HepG2 (cell line): ENCODE data around the gene ARHGAP5. TPM values are rescaled to one million over a fixed set of nuclear protein-coding genes. Genes with fewer than 3 reads are reported as not detected.

Experiments
- AKAP8 ChIP-seq: sonication (generic); formaldehyde crosslinking; IDR thresholded peaks from 2 replicates; pipeline ENCODE4 v1.5.1; 2020; ENCODE audit warnings: mild to moderate bottlenecking, missing genetic modification reagents
- ATF4 ChIP-seq, 2 experiments: fragments of 450-650 bp in 1 of 2; sonication (generic) in 1 of 2; formaldehyde crosslinking; IDR thresholded peaks; 2 replicates each; pipeline versions ENCODE4 v1.5.0 to v1.8.0; 2020 to 2022; ENCODE audit warnings: mild to moderate bottlenecking in 1 of 2, missing genetic modification reagents in 1 of 2
- CBX2 ChIP-seq, 2 experiments: fragments of 200-600 bp in 1 of 2; sonication (generic); formaldehyde crosslinking in 1 of 2; IDR thresholded peaks; 2 replicates each; pipeline versions ENCODE4 v1.7.0 to v1.8.1; 2018 to 2022; ENCODE audit warnings: low read depth in 2 of 2, low read length in 1 of 2, mild to moderate bottlenecking in 1 of 2, missing genetic modification reagents in 1 of 2
- HIVEP1 ChIP-seq: sonication (generic); formaldehyde crosslinking; IDR thresholded peaks from 2 replicates; pipeline ENCODE4 v1.4.0; 2020; ENCODE audit warnings: mild to moderate bottlenecking, missing genetic modification reagents
- KDM2A ChIP-seq: sonication (generic); formaldehyde crosslinking; IDR thresholded peaks from 2 replicates; pipeline ENCODE4 v1.4.0; 2020; ENCODE audit warnings: low read depth, missing genetic modification reagents, borderline replicate concordance
- PAXIP1 ChIP-seq: sonication (generic); formaldehyde crosslinking; conservative IDR thresholded peaks from 2 replicates; pipeline ENCODE4 v1.4.0; 2020; ENCODE audit warnings: mild to moderate bottlenecking, missing genetic modification reagents, moderate library complexity
- PTBP1 ChIP-seq: fragments of 200-400 bp; formaldehyde crosslinking; IDR thresholded peaks from 2 replicates; pipeline ENCODE4 v1.6.1; 2018; ENCODE audit warnings: low read length, low read depth; ENCODE audit not compliant: poor library complexity, severe bottlenecking
- REST ChIP-seq, 2 experiments: IDR thresholded peaks; 2 replicates each; pipeline ENCODE4 v1.6.1; 2011 to 2012; ENCODE audit warnings: low read length in 2 of 2, borderline replicate concordance in 1 of 2, low read depth in 1 of 2, mild to moderate bottlenecking in 1 of 2, moderate library complexity in 1 of 2
- SALL1 ChIP-seq: sonication (generic); formaldehyde crosslinking; IDR thresholded peaks from 2 replicates; pipeline ENCODE4 v1.8.0; 2022; ENCODE audit warnings: mild to moderate bottlenecking, missing genetic modification reagents
- SMARCC2 ChIP-seq: fragments of 450-650 bp; IDR thresholded peaks from 2 replicates; pipeline ENCODE4 v1.6.1; 2017; ENCODE audit warnings: antibody characterized with exemption, mild to moderate bottlenecking
- TAF1 ChIP-seq: sonication (generic); formaldehyde crosslinking; IDR thresholded peaks from 2 replicates; pipeline ENCODE4 v1.4.0; 2020; ENCODE audit warnings: missing genetic modification reagents
- TBP ChIP-seq: sonication (generic); formaldehyde crosslinking; IDR thresholded peaks from 2 replicates; pipeline ENCODE4 v1.5.0; 2020; ENCODE audit warnings: missing genetic modification reagents
- THYN1 ChIP-seq: sonication (generic); formaldehyde crosslinking; IDR thresholded peaks from 2 replicates; pipeline ENCODE4 v1.8.1; 2023; ENCODE audit warnings: low read depth, mild to moderate bottlenecking, moderate library complexity, missing genetic modification reagents, borderline replicate concordance
- ZNF343 ChIP-seq: sonication (generic); formaldehyde crosslinking; IDR thresholded peaks from 2 replicates; pipeline ENCODE4 v1.4.0; 2020; ENCODE audit warnings: mild to moderate bottlenecking, missing genetic modification reagents
- ZNF614 ChIP-seq: IDR thresholded peaks from 2 replicates; pipeline ENCODE4 v1.6.1; 2018; ENCODE audit warnings: missing biosample characterization, missing genetic modification reagents, inconsistent platforms, borderline replicate concordance
- ZNF788 ChIP-seq: sonication (generic); formaldehyde crosslinking; IDR thresholded peaks from 2 replicates; pipeline ENCODE4 v1.5.0; 2020; ENCODE audit warnings: mild to moderate bottlenecking, missing genetic modification reagents, borderline replicate concordance
- polyA plus RNA-seq, 8 experiments: library from polyadenylated mRNA; depleted of rRNA in 3 of 8; stranded (reverse) in 7 of 8; unstranded in 1 of 8; fragments of >200 nt; fragmentation: Illumina TruSeq in 4 of 8; extraction: Trizol in 4 of 8; gene quantifications; 2 replicates each; pipeline versions ENCODE4 v1.2.1 to v1.2.3, GENCODE V29; 2011 to 2016; ENCODE audit warnings: low read depth in 4 of 8, missing spikeins in 1 of 8, mixed read lengths in 1 of 8; ENCODE audit not compliant: insufficient read depth in 1 of 8
- total RNA-seq, 5 experiments: library from RNA; depleted of rRNA; stranded (reverse); fragments of >200 nt; fragmentation: Illumina TruSeq; extraction: Trizol; gene quantifications; 2 replicates each; pipeline ENCODE4 v1.2.3, GENCODE V29; 2016; ENCODE audit warnings: low read depth in 1 of 5
- TF ChIP-seq, protein P1 (sequence below): sonication (generic); formaldehyde crosslinking; IDR thresholded peaks from 2 replicates; pipeline ENCODE4 v1.4.0; 2020; ENCODE audit warnings: missing genetic modification reagents

The ARHGAP5 gene
- total and polyA plus RNA-seq, 2 of the 13 experiments (the other 11 are each of a cell fraction or from before 2014, with no cell fraction given): 33.7 to 144 TPM

DNA sequence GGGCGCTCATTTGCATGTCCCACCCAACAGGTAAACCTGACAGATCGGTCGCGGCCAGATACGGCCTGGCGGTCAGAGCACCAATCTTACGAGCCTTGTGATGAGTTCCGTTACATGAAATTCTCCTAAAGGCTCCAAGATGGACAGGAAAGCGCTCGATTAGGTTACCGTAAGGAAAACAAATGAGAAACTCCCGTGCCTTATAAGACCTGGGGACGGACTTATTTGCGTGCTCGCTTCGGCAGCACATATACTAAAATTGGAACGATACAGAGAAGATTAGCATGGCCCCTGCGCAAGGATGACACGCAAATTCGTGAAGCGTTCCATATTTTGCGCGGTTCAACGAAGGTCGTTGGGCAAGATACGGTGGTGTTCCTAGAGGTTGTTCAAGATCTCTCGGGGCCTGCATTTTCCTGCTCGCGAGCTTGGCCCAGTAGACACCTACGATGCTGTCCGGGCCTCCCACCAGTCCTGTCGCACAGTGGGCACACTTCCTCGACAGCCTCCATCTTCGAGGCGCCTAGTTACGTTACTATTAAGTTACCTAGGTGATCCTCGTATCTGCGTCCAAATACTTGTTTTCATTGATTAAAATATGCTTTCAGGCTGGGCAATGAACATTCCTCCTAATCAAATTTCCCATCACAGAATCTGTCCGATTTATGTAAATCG is 124.8 kb downstream of the ARHGAP5 start, which contains the start of gene RNU6-7 (continued):
- 0 out of 4 replicates have a peak, but pooled peaks of 1 of the 2 experiments have one; percentile 41 for TF ChIP-seq REST (IDR thresholded peaks at IDR 0.05; ENCODE audit: borderline replicate concordance in 1 of 2, low read depth in 1 of 2, low read length in 2 of 2)
- no peak for TF ChIP-seq THYN1 (CRISPR knock-in tag)
- no peak for TF ChIP-seq PAXIP1 (CRISPR knock-in tag)
- 0 out of 4 replicates have a peak, but pooled peaks of 1 of the 2 experiments have one; percentile 15 for TF ChIP-seq ATF4 (CRISPR knock-in tag; IDR thresholded peaks at IDR 0.05)
- TF ChIP-seq ZNF614 (CRISPR knock-in tag): peak; percentile 10; the same call in 1 of the 2 replicates
- peak; percentile 47; the same call in 1 of the 2 replicates for TF ChIP-seq HIVEP1 (CRISPR knock-in tag)
- TF ChIP-seq TBP: no peak
- no peak for TF ChIP-seq SMARCC2
- TF ChIP-seq, protein P1, sequence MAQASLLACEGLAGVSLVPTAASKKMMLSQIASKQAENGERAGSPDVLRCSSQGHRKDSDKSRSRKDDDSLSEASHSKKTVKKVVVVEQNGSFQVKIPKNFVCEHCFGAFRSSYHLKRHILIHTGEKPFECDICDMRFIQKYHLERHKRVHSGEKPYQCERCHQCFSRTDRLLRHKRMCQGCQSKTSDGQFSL (CRISPR knock-in tag): no peak
- TF ChIP-seq KDM2A (CRISPR knock-in tag): peak; percentile 83
- TF ChIP-seq AKAP8 (CRISPR knock-in tag): no peak
- no peak for TF ChIP-seq TAF1 (CRISPR knock-in tag)
- 0 out of 2 replicates have a peak, but pooled peaks have one; percentile 26 for TF ChIP-seq SALL1 (CRISPR knock-in tag)
- peak; percentile 4; the same call in 1 of the 2 replicates for TF ChIP-seq ZNF788
- TF ChIP-seq CBX2 (IDR thresholded peaks at IDR 0.05; ENCODE audit: low read depth, low read length): no peak
- TF ChIP-seq CBX2 (CRISPR knock-in tag; IDR thresholded peaks at IDR 0.05; ENCODE audit: low read depth): no peak
- no peak for TF ChIP-seq ZNF343 (CRISPR knock-in tag)
- TF ChIP-seq PTBP1: no peak
